Ectodermal cell (in vitro differentiated cells): ENCODE data around the gene FHL3. TPM values are rescaled to one million over a fixed set of nuclear protein-coding genes. Genes with fewer than 3 reads are reported as not detected.

Source experiments
- H3K27ac ChIP-seq: 2 replicates; pipeline ENCODE4 v1.7.0; 2013; ENCODE audit warnings: mild to moderate bottlenecking, low read depth, low read length; ENCODE audit not compliant: insufficient read depth, poor library complexity, severe bottlenecking
- H3K27me3 ChIP-seq: 2 replicates; pipeline ENCODE4 v1.7.0; 2013; ENCODE audit warnings: mild to moderate bottlenecking, low read length; ENCODE audit not compliant: insufficient read depth, control insufficient read depth, poor library complexity, severe bottlenecking
- H3K36me3 ChIP-seq: one replicate; pipeline ENCODE4 v1.7.0; 2013; ENCODE audit warnings: low read length; ENCODE audit not compliant: control insufficient read depth, insufficient read depth
- H3K4me1 ChIP-seq: one replicate; pipeline ENCODE4 v1.7.0; 2013; ENCODE audit warnings: low read length; ENCODE audit not compliant: control insufficient read depth, insufficient read depth
- H3K4me3 ChIP-seq: 2 replicates; pipeline ENCODE4 v1.7.0; 2013; ENCODE audit warnings: low read depth, low read length, control low read depth; ENCODE audit not compliant: insufficient read depth
- H3K9me3 ChIP-seq: 2 replicates; pipeline ENCODE4 v1.7.0; 2013; ENCODE audit warnings: mild to moderate bottlenecking, low read length, moderate library complexity; ENCODE audit not compliant: control insufficient read depth
- WGBS, 2 experiments: methylation state at CpG; one replicate each; pipeline ENCODE4 v1.1.7; 2013; ENCODE audit warnings: missing lambda C conversion rate in 2 of 2; 5-methylcytosine and 5-hydroxymethylcytosine counted together
- polyA plus RNA-seq, 4 experiments: library from polyadenylated mRNA; stranded (reverse); fragments of 50-300 nt; gene quantifications; one replicate each; pipeline ENCODE4 v1.2.3, GENCODE V29; 2013

Gene FHL3, protein sequence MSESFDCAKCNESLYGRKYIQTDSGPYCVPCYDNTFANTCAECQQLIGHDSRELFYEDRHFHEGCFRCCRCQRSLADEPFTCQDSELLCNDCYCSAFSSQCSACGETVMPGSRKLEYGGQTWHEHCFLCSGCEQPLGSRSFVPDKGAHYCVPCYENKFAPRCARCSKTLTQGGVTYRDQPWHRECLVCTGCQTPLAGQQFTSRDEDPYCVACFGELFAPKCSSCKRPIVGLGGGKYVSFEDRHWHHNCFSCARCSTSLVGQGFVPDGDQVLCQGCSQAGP
- polyA plus RNA-seq (2013, experiment 1 of 4) = 19.7 TPM
- polyA plus RNA-seq (2013, experiment 2 of 4) = 21.9 TPM
- 21.2 TPM for polyA plus RNA-seq (2013, experiment 3 of 4)
- polyA plus RNA-seq (2013, experiment 4 of 4) = 20.4 TPM

DNA sequence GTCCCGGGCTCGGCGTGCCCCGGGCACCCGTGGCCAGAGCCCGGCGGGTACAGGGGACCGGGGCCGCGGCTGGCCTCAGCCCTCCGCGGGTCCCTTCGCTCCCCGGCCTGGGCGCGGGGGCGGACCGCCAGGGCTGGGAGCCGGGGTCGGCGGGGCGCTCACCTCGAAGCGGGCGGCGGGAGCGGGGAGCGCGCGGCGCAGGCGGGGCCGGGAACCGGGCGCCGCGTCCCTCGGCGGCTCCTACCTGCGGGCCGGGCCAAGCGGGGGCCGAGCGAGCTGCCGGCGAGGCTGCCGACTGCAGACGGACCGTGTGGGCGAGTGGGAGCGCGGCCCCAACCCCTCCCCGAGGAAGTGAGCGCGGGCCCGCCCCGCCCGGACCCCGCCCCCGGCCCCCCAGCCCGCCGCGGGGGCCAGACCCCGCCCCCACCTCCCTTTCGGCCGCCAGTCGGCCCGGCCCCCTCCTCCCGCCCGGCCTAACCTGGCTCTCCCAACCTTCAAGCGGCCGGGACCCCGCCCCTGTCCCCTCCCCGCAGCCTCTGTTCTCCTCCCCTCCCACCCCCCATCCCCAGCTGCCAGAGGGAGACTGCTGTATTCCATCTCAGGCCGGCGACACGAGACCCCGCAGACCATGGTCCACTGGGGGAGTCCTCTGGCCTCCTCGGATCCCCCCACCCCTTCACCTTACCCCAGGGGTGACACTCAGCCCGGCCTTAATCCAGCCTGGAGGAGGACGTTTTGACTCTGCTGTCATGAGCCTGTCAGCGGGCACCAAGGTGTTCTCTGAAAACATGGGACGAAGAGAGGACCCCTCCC is at the start of gene FHL3:
FHL3 (minus strand) TSS at position 320 of the 813 bp plus-strand sequence. CDS start 6,102 bp downstream, outside the sequence.
- peaks cover 37% of the 10 kb centered on the region for H3K4me1 ChIP-seq
- H3K36me3 ChIP-seq = no peaks in the 10 kb centered on the region
- no peak within 1 kb of the TSS for H3K27ac ChIP-seq
- 2% methylated on average over 72 to 79 of the region's 83 CpGs for WGBS, 2 experiments
- H3K9me3 ChIP-seq = no peaks in the 10 kb centered on the region
- peak within 1 kb of the TSS; percentile 50 for H3K4me3 ChIP-seq
- no peaks in the 10 kb centered on the region for H3K27me3 ChIP-seq

DNA sequence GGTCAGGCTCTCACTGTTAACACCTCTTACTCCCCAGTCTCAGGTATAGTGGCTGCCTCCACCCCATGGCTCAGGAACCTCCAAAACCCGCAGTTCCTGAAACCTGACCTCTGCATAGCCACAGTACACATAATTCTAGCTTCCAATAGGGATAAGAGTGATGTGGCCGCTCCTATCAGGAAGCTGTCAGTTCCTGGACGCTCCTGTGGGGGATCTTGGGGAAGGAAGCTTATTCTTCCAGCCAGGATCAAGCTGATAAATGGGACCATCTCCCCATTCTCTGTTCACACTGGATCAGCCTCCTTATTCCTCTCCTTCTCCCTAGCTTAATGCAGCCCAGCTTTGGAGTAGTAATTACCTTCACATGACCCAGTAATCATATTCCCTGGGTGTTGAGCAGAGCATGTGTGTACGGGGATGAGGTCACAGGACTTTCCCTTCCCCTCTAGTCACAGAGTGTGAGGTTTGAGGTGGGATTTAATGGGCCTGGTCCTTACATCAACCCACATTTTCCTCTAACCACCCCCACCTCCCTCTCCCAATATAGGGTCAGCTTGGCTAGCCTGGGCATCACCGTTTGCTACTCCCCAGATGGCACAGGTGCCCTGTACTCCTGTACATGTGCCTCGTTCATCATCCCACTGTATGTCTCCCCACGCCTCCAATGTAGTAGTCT is 48.2 kb upstream of the FHL3 start:
- H3K36me3 ChIP-seq = no peaks in the 10 kb centered on the region
- H3K9me3 ChIP-seq = no peaks in the 10 kb centered on the region
- WGBS, 2 experiments = 64 to 72% methylated on average over 6 to 7 of the region's 7 CpGs
- peaks cover 3% of the 10 kb centered on the region for H3K27me3 ChIP-seq
- H3K4me3 ChIP-seq = no peak overlapping the region
- H3K4me1 ChIP-seq = peaks cover 40% of the 10 kb centered on the region
- H3K27ac ChIP-seq = no peak overlapping the region

DNA sequence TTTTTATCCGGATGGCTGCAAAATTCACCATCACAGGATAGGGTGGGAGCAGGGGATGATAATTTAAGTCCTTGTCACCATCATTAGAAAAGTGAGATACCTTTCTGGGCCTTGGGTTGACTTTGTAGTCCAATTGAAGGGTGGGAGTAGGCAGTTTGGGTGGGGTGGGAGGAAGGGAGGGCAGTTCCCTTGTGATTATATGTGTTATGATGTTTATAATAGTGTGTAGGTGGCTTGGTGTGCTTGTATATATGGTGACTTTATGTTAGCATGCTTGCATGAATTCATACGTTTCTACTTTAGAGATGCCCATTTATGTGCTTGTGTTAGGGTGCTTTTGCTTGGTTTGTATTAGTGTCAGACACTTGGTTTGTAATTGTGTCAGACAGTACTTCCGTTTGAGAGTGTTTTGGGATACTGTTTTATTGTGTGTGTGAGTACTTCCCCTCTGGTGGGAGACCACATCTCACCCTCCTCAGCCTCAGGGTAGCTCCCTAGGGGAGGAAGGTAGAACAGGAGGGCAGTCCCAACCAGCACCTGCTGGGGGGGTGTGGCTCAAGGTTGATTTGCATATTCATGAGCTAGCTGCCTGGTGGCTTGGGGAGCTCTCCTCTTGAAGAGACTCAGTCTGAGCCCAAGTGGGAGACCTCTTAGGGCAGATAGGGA is 47.6 kb upstream of the FHL3 start:
- Histone ChIP-seq H3K9me3 (no peaks in the 10 kb centered on the region), H3K27ac (no peak overlapping the region), H3K4me3 (no peak overlapping the region), H3K27me3 (peaks cover 10% of the 10 kb centered on the region), H3K36me3 (no peaks in the 10 kb centered on the region), H3K4me1 (peaks cover 40% of the 10 kb centered on the region)
- WGBS, 2 experiments = 72 to 80% methylated on average over 3 of the region's 3 CpGs

DNA sequence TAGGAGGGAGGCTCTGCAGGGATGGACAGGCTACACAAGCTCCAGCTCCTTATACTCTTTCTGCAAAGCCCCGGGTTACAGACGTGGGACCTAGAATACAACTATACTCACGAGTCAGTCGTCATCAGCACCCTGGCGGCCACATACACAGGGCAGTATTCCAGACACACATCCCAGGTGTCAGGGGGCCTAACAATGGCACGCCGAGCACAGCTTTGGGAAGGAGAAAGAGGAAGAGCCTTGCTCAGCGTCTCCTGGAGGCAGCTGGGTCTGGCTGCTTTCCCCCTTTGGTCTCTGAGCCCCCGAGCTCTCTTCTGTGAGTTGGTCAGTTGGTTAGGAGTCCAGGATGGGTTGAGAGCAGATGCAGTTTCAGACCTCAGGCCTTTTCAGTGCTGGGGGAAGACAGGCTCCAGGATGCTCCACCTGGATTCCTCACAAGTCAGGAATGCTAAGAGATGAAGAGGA is 45.8 kb upstream of the FHL3 start:
- Histone ChIP-seq H3K27me3 (peaks cover 17% of the 10 kb centered on the region), H3K9me3 (no peaks in the 10 kb centered on the region), H3K27ac (no peak overlapping the region), H3K4me3 (no peak overlapping the region), H3K4me1 (peaks cover 40% of the 10 kb centered on the region), H3K36me3 (no peaks in the 10 kb centered on the region)
- 74 to 79% methylated on average over 9 of the region's 9 CpGs for WGBS, 2 experiments

DNA sequence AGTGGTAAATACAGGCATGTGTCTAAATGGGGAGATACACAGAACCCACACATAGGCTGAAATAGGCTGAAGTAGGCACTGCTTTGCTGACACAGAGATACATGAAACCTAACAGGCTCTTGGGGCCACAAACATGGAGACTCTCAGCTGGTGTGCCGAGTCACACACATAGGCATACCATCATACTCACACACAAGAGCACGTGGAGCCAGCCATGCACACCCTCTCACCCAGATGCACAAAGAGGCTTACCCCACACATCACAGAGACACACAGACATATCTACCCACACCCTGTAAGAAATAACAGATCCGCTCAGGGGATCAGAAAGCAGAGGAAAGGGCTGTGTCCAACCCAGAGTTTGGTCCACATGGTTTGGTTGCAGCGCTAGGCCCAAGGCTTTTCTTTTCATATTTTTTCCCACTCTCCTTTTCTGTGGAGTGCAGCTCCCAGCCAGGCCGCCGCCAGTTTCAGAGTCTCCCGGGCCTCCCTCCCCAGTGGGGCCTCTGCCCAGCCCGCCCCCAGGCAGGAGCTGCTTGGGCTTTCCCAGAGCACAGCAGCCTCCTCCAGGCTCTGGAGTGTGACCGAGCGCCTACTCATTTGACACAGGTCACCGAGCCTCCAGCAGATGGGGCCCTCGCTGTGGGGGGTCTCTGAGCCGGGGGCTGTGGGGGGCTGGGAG is 45.2 kb upstream of the FHL3 start:
- Histone ChIP-seq H3K36me3 (no peaks in the 10 kb centered on the region), H3K27me3 (peaks cover 21% of the 10 kb centered on the region), H3K4me3 (no peak overlapping the region), H3K27ac (no peak overlapping the region), H3K4me1 (peaks cover 40% of the 10 kb centered on the region), H3K9me3 (no peaks in the 10 kb centered on the region)
- WGBS, 2 experiments = 38 to 44% methylated on average over 13 of the region's 13 CpGs

DNA sequence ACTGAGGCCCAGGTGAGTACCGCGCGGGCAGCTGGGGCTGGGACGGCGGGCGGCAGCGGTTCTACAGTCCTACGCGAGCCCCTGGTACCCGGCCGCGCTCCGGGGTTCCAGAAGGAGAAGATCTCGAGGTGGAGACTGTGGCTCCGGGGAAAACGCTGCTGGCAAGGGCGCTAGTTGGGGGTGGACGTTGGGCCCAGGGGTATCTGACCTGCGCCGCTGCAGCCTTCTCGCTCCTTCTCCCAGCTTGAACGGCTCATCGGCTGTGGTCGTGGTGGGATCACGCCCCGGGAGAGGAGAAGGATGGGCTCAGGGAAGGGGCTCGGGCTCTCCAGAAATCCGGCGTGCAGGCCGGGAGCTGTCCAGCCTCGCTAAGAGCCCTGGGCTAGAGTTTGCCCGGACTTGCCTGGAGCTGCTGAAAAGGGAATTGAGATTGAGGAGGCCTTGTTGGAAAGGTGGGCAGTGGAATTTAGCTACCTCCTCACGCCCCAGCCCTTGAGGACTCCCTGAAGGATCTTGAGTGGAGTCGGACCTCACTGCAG is 42.4 kb upstream of the FHL3 start:
- Histone ChIP-seq H3K27ac (no peak overlapping the region), H3K9me3 (no peaks in the 10 kb centered on the region), H3K4me3 (peak overlapping the region; percentile 47), H3K4me1 (peaks cover 35% of the 10 kb centered on the region), H3K36me3 (peaks cover 6% of the 10 kb centered on the region), H3K27me3 (peaks cover 35% of the 10 kb centered on the region)
- WGBS, 2 experiments = 2% methylated on average over 34 of the region's 34 CpGs

DNA sequence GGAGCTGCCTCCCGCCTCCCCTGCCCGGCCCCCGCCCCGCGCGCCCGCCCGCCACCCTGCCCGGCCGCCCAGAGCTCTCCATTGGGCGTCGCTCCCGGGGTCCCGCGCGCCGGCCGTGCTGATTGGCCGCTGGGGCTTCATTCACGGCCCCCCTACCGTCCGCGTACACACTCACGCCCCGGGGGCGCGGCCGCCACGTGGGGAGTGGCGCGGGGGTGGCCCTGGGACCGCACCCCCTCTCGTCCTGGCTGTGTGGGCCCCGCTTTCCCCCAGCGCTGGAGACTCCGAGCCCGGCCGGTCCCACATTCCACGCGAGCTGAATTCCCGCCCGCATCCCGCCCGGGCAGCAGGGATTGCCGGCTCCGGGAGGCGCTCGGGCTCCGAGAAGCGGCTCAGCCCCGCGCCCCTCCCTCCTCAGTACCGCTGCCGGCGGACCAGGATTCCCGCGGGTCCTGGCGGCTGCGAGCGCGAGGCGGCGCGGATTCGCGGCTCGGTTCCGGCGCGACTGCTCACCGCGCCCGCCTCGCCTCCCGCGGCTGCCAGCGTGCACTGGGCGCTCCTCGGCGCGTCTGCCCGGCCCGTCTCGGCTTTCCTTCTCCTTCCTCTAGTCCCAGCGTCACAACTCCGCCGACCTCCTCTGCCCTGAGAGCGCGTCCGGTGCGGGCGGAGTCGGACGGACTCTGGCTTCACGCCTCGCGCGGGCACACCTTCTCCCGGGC is 41.7 kb upstream of the FHL3 start:
- H3K4me1 ChIP-seq = peaks cover 32% of the 10 kb centered on the region
- H3K9me3 ChIP-seq = no peaks in the 10 kb centered on the region
- H3K27me3 ChIP-seq = peaks cover 35% of the 10 kb centered on the region
- peaks cover 6% of the 10 kb centered on the region for H3K36me3 ChIP-seq
- no peak overlapping the region for H3K27ac ChIP-seq
- peak overlapping the region; percentile 47 for H3K4me3 ChIP-seq
- 0% methylated on average over 99 of the region's 99 CpGs for WGBS, 2 experiments

DNA sequence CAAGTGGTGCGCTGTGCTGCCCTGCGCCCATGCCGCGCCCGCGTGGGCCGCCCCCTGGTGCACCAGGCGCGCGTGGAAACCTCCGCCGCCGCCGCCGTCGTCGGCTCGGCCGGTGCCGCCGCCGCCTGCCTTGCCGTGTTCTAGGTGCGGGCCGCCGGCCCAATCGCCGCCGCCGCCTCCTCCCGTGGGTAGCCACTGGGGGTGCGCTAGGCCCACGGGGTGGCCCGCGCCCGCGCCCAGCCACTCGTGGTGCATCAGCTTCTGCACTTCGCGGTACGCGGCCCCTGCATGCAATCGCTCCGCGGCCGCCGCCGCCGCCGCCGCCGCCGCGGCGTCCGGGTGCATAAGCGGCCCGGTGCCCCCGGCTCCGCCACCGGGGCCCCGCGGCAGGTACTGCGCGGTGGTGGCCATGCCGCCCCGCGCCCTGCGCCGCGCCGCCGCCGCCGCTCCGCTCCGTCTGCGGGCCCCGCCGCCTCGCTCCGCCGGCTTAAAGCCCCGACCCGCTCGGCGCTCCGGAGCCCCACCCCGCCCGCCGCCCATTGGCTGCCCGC is 41.1 kb upstream of the FHL3 start, which contains the start of gene POU3F1:
POU3F1 (minus strand) TSS at position 461 of the 551 bp plus-strand sequence; CDS start at position 411, 50 bp downstream.
- Histone ChIP-seq H3K27ac (no peak within 1 kb of the TSS), H3K9me3 (no peaks in the 10 kb centered on the region), H3K4me3 (peak within 1 kb of the TSS; percentile 89), H3K27me3 (peaks cover 35% of the 10 kb centered on the region), H3K4me1 (peaks cover 31% of the 10 kb centered on the region), H3K36me3 (peaks cover 6% of the 10 kb centered on the region)
- WGBS, 2 experiments = 0 to 1% methylated on average over 92 of the region's 92 CpGs
